D721Med (cell line): Measurements from ENCODE around the gene SNORC.

Experiments used
- DNase-seq: peaks from one replicate; pipeline ENCODE4 v3.0.0; 2011; ENCODE audit warnings: low spot score; ENCODE audit not compliant: insufficient read length
- FAIRE-seq: peaks from 2 replicates; lab custom pipeline; 2011; peaks lifted over from hg19 to GRCh38; lab: Jason Lieb, UNC
- CTCF ChIP-seq: IDR thresholded peaks from 2 replicates; pipeline ENCODE4 v1.5.1; 2012; ENCODE audit warnings: mild to moderate bottlenecking, control low read depth; ENCODE audit not compliant: insufficient read depth; ENCODE audit errors: missing control alignments

The SNORC gene

GRCh38 chr2:232866104-232866503 is 4.0 kb upstream of the SNORC start:
- FAIRE-seq, result no peak
- no peak for TF ChIP-seq CTCF
- DNase-seq, result no peak

GRCh38 chr2:232869138-232870017 is 686 bp upstream of the SNORC start:
- no peak for TF ChIP-seq CTCF
- DNase-seq (no peak), FAIRE-seq (no peak)

- no peak for TF ChIP-seq CTCF
- no peak for DNase-seq
- FAIRE-seq, result no peak
These were observed 805 bp downstream of the SNORC start for GRCh38 chr2:232870766-232871371.

- no peak for DNase-seq
- no peak for FAIRE-seq
- no peak for TF ChIP-seq CTCF
These were observed 1.4 kb downstream of the SNORC start for GRCh38 chr2:232871418-232871834.

- TF ChIP-seq CTCF, result no peak
- FAIRE-seq, result no peak
- no peak for DNase-seq
These were observed 2.0 kb downstream of the SNORC start for GRCh38 chr2:232871835-232872736.

- TF ChIP-seq CTCF, result no peak
These were observed 2.8 kb downstream of the SNORC start for GRCh38 chr2:232872826-232873225.

More at GRCh38 chr2:232872826-232873225, 2.8 kb downstream of the SNORC start:
- no peak for DNase-seq
- FAIRE-seq, result no peak
